ENCODE results near the gene WNT8A. TPM values are rescaled to one million over a fixed set of nuclear protein-coding genes. Genes with fewer than 3 reads are reported as not detected.

WNT8A gene
- polyA plus RNA-seq, 1 donor from 2014 or later: 0.26 TPM

GRCh38 chr5:138115254-138115653, 31.4 kb downstream of the WNT8A start:
- H3K9ac ChIP-seq (ENCODE audit: low read length): no peak overlapping the region
- TF ChIP-seq SMC3 (conservative IDR thresholded peaks at IDR 0.05; ENCODE audit: poor library complexity) (no peak), REST (IDR thresholded peaks at IDR 0.05; ENCODE audit: borderline replicate concordance) (no peak), EZH2 (IDR thresholded peaks at IDR 0.05; ENCODE audit: borderline replicate concordance, insufficient read depth, low read length, poor library complexity, severe bottlenecking) (no peak), RAD21 (conservative IDR thresholded peaks at IDR 0.05) (no peak), TAF1 (IDR thresholded peaks at IDR 0.05; ENCODE audit: low read depth) (no peak), CTCF (IDR thresholded peaks at IDR 0.05; ENCODE audit: poor library complexity, severe bottlenecking) (no peak), MXI1 (conservative IDR thresholded peaks at IDR 0.05; ENCODE audit: poor library complexity, severe bottlenecking) (no peak), EP300 (conservative IDR thresholded peaks at IDR 0.05; ENCODE audit: poor library complexity, severe bottlenecking) (no peak)
- no peaks in the 10 kb centered on the region for H3K9me2 ChIP-seq (ENCODE audit: insufficient read depth, low read length)
- no peak overlapping the region for H2AFZ ChIP-seq (ENCODE audit: low read depth, low read length)
- H3K4me3 ChIP-seq (ENCODE audit: low read length): no peak overlapping the region
- H4K20me1 ChIP-seq (ENCODE audit: insufficient read depth): no peaks in the 10 kb centered on the region
- H3K4me2 ChIP-seq (ENCODE audit: low read length): no peak overlapping the region
- H3K27ac ChIP-seq (ENCODE audit: low read length): no peak overlapping the region
- H3K36me3 ChIP-seq (ENCODE audit: insufficient read depth, low read length): no peaks in the 10 kb centered on the region
- no peaks in the 10 kb centered on the region for H3F3A ChIP-seq (ENCODE audit: insufficient read depth, low read length, poor library complexity, severe bottlenecking)
- no peaks in the 10 kb centered on the region for H3K9me3 ChIP-seq (ENCODE audit: low read length)
- H3K79me2 ChIP-seq (replicated peaks; ENCODE audit: insufficient read depth, low read length): no peaks in the 10 kb centered on the region
- H3K27me3 ChIP-seq (ENCODE audit: insufficient read depth, low read depth, low read length): no peaks in the 10 kb centered on the region

GRCh38 chr5:138128334-138128733, 44.5 kb downstream of the WNT8A start:
- Histone ChIP-seq H2AFZ (ENCODE audit: low read depth, low read length) (no peak overlapping the region), H3F3A (ENCODE audit: insufficient read depth, low read length, poor library complexity, severe bottlenecking) (no peaks in the 10 kb centered on the region), H3K79me2 (replicated peaks; ENCODE audit: insufficient read depth, low read length) (no peaks in the 10 kb centered on the region), H3K9me2 (ENCODE audit: insufficient read depth, low read length) (no peaks in the 10 kb centered on the region), H3K36me3 (ENCODE audit: insufficient read depth, low read length) (no peaks in the 10 kb centered on the region), H3K9ac (ENCODE audit: low read length) (no peak overlapping the region), H3K27ac (ENCODE audit: low read length) (no peak overlapping the region), H3K27me3 (ENCODE audit: insufficient read depth, low read depth, low read length) (no peaks in the 10 kb centered on the region), H3K4me2 (ENCODE audit: low read length) (no peak overlapping the region), H4K20me1 (ENCODE audit: insufficient read depth) (no peaks in the 10 kb centered on the region), H3K4me3 (ENCODE audit: low read length) (no peak overlapping the region), H3K9me3 (ENCODE audit: low read length) (no peaks in the 10 kb centered on the region)
- no peak for TF ChIP-seq POLR2AphosphoS5 (IDR thresholded peaks at IDR 0.05)
- TF ChIP-seq EP300 (conservative IDR thresholded peaks at IDR 0.05; ENCODE audit: poor library complexity, severe bottlenecking): no peak
- TF ChIP-seq REST (IDR thresholded peaks at IDR 0.05; ENCODE audit: borderline replicate concordance): no peak
- no peak for TF ChIP-seq RAD21 (conservative IDR thresholded peaks at IDR 0.05)
- no peak for TF ChIP-seq EZH2 (IDR thresholded peaks at IDR 0.05; ENCODE audit: borderline replicate concordance, insufficient read depth, low read length, poor library complexity, severe bottlenecking)
- TF ChIP-seq TAF1 (IDR thresholded peaks at IDR 0.05; ENCODE audit: low read depth): no peak
- TF ChIP-seq MXI1 (conservative IDR thresholded peaks at IDR 0.05; ENCODE audit: poor library complexity, severe bottlenecking): no peak
- no peak for TF ChIP-seq CTCF (IDR thresholded peaks at IDR 0.05; ENCODE audit: poor library complexity, severe bottlenecking)
- TF ChIP-seq SMC3 (conservative IDR thresholded peaks at IDR 0.05; ENCODE audit: poor library complexity): no peak

All from neural cell (in vitro differentiated cells).